GM19023 (cell line): ENCODE measurements around the gene FOXL1.

ENCODE experiments used
- ATAC-seq: cut with Tn5 transposase; IDR thresholded peaks from one replicate; pipeline ENCODE4 v1.9.1; 2021; ENCODE audit warnings: mild to moderate bottlenecking, moderate library complexity; ENCODE audit not compliant: unreplicated experiment

Gene FOXL1

DNA sequence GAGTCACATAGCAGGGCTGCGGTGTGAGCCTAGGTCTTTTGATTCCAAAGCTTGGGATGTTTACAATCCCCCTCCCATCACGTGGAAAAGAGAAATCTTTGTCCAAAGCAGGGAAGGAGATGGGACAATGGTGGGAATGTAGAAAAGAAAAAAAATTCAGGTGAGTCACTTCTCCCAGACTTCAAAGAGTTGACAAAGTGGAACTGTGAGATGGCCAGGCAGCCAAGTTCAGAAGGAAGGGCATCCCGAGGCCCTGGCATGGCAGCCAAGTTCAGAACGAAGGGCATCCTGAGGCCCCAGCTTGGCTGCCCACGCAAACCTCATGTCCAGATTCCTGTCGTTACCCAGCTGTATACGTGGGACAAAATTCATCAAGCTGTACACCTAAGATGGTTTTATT lies 47.5 kb downstream of the FOXL1 start:
- ATAC-seq = no peak

GRCh38 chr16:86626284-86626683 lies 47.9 kb downstream of the FOXL1 start:
- no peak for ATAC-seq

GRCh38 chr16:86626966-86627365 lies 48.6 kb downstream of the FOXL1 start:
- no peak for ATAC-seq

- no peak for ATAC-seq
Observed at GRCh38 chr16:86628614-86629013, 50.3 kb downstream of the FOXL1 start.

- ATAC-seq = no peak
Observed at GRCh38 chr16:86630471-86630870, 52.1 kb downstream of the FOXL1 start.

DNA sequence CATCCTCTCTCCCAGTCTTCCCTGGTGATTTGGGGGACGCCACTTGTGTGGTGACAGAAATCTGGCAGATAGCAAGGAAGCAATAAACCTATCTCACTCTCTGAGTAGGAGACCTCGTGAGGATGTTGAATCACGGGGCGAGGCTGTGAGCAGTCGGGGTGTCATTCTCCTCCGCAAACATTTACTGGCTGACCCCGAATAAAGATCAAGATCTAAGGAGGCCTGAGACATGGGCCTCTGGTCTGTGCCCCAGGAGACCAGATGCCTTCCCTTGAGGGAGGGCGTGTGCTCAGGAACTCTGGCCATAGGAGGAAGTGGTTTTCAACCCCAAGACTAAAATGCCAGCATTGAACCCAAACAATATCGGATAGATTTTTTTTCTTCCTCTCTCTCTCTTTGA lies 53.1 kb downstream of the FOXL1 start:
- ATAC-seq = no peak
